GM23248 (cell line): ENCODE measurements around the gene ATL3.

Source experiments
- EZH2 ChIP-seq: fragments of 200-600 bp; sonication (generic); IDR thresholded peaks from 2 replicates; pipeline ENCODE4 v1.6.1; 2018; ENCODE audit warnings: antibody characterized with exemption, mild to moderate bottlenecking; ENCODE audit not compliant: insufficient read depth, poor library complexity, severe bottlenecking
- EZH2phosphoT487 ChIP-seq: fragments of 200-600 bp; sonication (generic); IDR thresholded peaks from 2 replicates; pipeline ENCODE4 v1.6.1; 2018; ENCODE audit warnings: antibody characterized with exemption, moderate library complexity, mild to moderate bottlenecking, low read depth; ENCODE audit not compliant: insufficient read depth

DNA sequence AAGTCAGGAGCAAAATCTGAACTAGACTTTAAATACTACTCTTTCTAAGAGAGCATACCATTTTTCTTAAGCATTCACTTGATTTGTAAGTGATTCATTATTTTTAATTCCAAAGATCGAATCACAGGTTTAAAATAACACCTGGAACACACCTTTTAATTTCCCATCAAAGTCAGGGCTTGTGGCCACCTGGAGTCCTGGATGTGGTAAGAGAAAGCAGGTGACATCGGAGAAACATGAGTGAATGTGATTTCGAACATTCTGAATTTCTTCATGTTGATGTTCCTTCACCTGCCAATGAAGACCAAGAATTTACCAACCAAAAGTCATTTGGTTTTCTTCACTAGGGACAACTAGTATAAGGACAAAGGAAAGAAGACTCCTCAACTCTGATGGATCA, 28.0 kb downstream of the ATL3 start:
- TF ChIP-seq EZH2phosphoT487 (no peak), EZH2 (no peak)
